Endothelial cell of umbilical vein (primary cell): ENCODE results near the gene NBEAL2. TPM values are rescaled to one million over a fixed set of nuclear protein-coding genes. Genes with fewer than 3 reads are reported as not detected.
A peak's percentile ranks its signal among the peaks of the same experiment; 100 is the strongest.

ENCODE experiments used
- BruUV-seq: library from RNA; stranded (reverse); fragments of 400-500 nt; replicated peaks from 2 replicates; lab custom pipeline; 2021; lab: Mats Ljungman, UMichigan
- CTCF ChIA-PET: fragments of 300-600, 350-600 bp; sonication (Branson Sonifier 250); formaldehyde crosslinking; loops from one replicate; lab custom pipeline; 2021; ENCODE audit warnings: antibody characterized with exemption, inconsistent platforms; lab: Charles Lee
- POLR2A ChIA-PET: fragments of 300-600, 350-600 bp; sonication (Branson Sonifier 250); formaldehyde crosslinking; loops from one replicate; lab custom pipeline; 2021; ENCODE audit warnings: antibody characterized with exemption, inconsistent platforms; lab: Charles Lee
- DNase-seq: peaks from one replicate; pipeline ENCODE4 v3.0.0-alpha.2; 2011; ENCODE audit warnings: low read depth, low spot score
- FAIRE-seq: peaks from 2 replicates; lab custom pipeline; 2011; peaks lifted over from hg19 to GRCh38; lab: Jason Lieb, UNC
- H2AFZ ChIP-seq: 2 replicates; pipeline ENCODE4 v1.6.0; 2012; ENCODE audit warnings: low read depth, low read length, control low read depth, inconsistent platforms
- H3K27ac ChIP-seq: 2 replicates; pipeline ENCODE4 v1.5.1; 2011; ENCODE audit warnings: low read depth, mild to moderate bottlenecking, control low read depth, low read length, moderate library complexity; ENCODE audit not compliant: insufficient read depth
- H3K27me3 ChIP-seq, 2 experiments: 2 replicates each; pipeline versions ENCODE4 v1.6.0 to v1.6.1; 2011; ENCODE audit warnings: low read length in 2 of 2, mixed read lengths in 1 of 2; ENCODE audit not compliant: control insufficient read depth in 2 of 2, insufficient read depth in 2 of 2
- H3K36me3 ChIP-seq, 2 experiments: 2 replicates in 1 of 2; 3 replicates in 1 of 2; pipeline ENCODE4 v1.5.1; 2011; ENCODE audit warnings: low read length in 2 of 2, mild to moderate bottlenecking in 1 of 2, moderate library complexity in 1 of 2; ENCODE audit not compliant: control insufficient read depth in 2 of 2, insufficient read depth in 2 of 2; ENCODE audit errors: extremely low read depth in 1 of 2
- H3K4me1 ChIP-seq: 3 replicates; pipeline ENCODE4 v1.5.1; 2011; ENCODE audit warnings: mild to moderate bottlenecking, low read length; ENCODE audit not compliant: control insufficient read depth, insufficient read depth; ENCODE audit errors: extremely low read depth
- H3K4me2 ChIP-seq: 2 replicates; pipeline ENCODE4 v1.6.1; 2011; ENCODE audit warnings: low read length, control low read depth, mixed read lengths; ENCODE audit not compliant: insufficient read depth
- H3K4me3 ChIP-seq, 3 experiments: fragments of 200-600 bp in 1 of 3; sonication (generic), shearing (Covaris generic) in 1 of 3; replicated peaks in 1 of 3; 2 replicates each; pipeline ENCODE4 v1.5.1; 2011 to 2016; ENCODE audit warnings: control low read depth in 3 of 3, low read length in 3 of 3, mild to moderate bottlenecking in 2 of 3, inconsistent platforms in 1 of 3, low read depth in 1 of 3, moderate library complexity in 1 of 3; ENCODE audit not compliant: insufficient read depth in 1 of 3
- H3K79me2 ChIP-seq: 2 replicates; pipeline ENCODE4 v1.6.0; 2012; ENCODE audit warnings: low read length, inconsistent platforms; ENCODE audit not compliant: control insufficient read depth, insufficient read depth
- H3K9ac ChIP-seq: replicated peaks from 2 replicates; pipeline ENCODE3; 2011; ENCODE audit warnings: low read length, control low read depth; ENCODE audit not compliant: insufficient read depth; ENCODE audit errors: extremely low read depth
- H3K9me1 ChIP-seq: replicated peaks from 3 replicates; pipeline ENCODE4 v1.6.0; 2011; ENCODE audit warnings: mild to moderate bottlenecking, low read length; ENCODE audit not compliant: control insufficient read depth, insufficient read depth; ENCODE audit errors: extremely low read depth
- H3K9me3 ChIP-seq: replicated peaks from 2 replicates; pipeline ENCODE4 v1.5.1; 2012; ENCODE audit warnings: low read length, inconsistent platforms; ENCODE audit not compliant: control insufficient read depth, insufficient read depth
- H4K20me1 ChIP-seq: replicated peaks from 2 replicates; pipeline ENCODE3; 2011; ENCODE audit warnings: mild to moderate bottlenecking, low read length; ENCODE audit not compliant: control insufficient read depth, insufficient read depth; ENCODE audit errors: extremely low read depth
- CTCF ChIP-seq, 2 donors: IDR thresholded peaks; 1 replicate in 1 of 2; 2 replicates in 1 of 2; pipeline ENCODE4 v1.5.1; 2011; ENCODE audit warnings: low read length in 2 of 2, mild to moderate bottlenecking in 2 of 2, moderate library complexity in 2 of 2, control low read depth in 1 of 2, inconsistent platforms in 1 of 2, low read depth in 1 of 2; ENCODE audit not compliant: insufficient read depth in 1 of 2; ENCODE audit errors: extremely low read depth in 1 of 2
- FOS ChIP-seq: IDR thresholded peaks from 2 replicates; pipeline ENCODE4 v1.6.1; 2011; ENCODE audit warnings: mild to moderate bottlenecking, low read length, moderate library complexity, borderline replicate concordance; ENCODE audit not compliant: insufficient read depth
- GATA2 ChIP-seq: IDR thresholded peaks from 2 replicates; pipeline ENCODE4 v1.7.0; 2011; ENCODE audit warnings: low read depth, mild to moderate bottlenecking, moderate library complexity, mixed read lengths, low read length; ENCODE audit not compliant: insufficient read length, insufficient read depth
- JUN ChIP-seq: IDR thresholded peaks from 2 replicates; pipeline ENCODE4 v1.6.1; 2011; ENCODE audit warnings: borderline replicate concordance, low read depth; ENCODE audit not compliant: insufficient read length, insufficient read depth
- POLR2A ChIP-seq: IDR thresholded peaks from 2 replicates; pipeline ENCODE4 v1.6.1; 2012; ENCODE audit warnings: low read depth, mild to moderate bottlenecking, control low read depth, low read length
- POLR2AphosphoS5 ChIP-seq: IDR thresholded peaks from 2 replicates; pipeline ENCODE4 v1.6.1; 2012; ENCODE audit warnings: low read depth, mild to moderate bottlenecking, control low read depth, low read length, moderate library complexity; ENCODE audit not compliant: insufficient read depth
- dilution Hi-C: fragments of 300-500 bp; cut with MboI; formaldehyde crosslinking; loops from one replicate; pipeline ENCODE4 v1.15.0; 2019; ENCODE audit warnings: low sequenced_read_pairs; ENCODE audit not compliant: extremely low pct_ligation_motif_present
- intact Hi-C: fragments of 100-400 bp; cut with micrococcal nuclease; formaldehyde crosslinking; loops from one replicate; pipeline ENCODE4 v1.10.0; 2022
- polyA plus RNA-seq, 4 experiments: library from polyadenylated mRNA; depleted of rRNA in 3 of 4; stranded (reverse) in 3 of 4; unstranded in 1 of 4; fragments of >200 nt; gene quantifications; 2 replicates each; pipeline versions ENCODE4 v1.2.1 to v1.2.3, GENCODE V29; 2011 to 2012; ENCODE audit warnings: missing spikeins in 1 of 4
- total RNA-seq: library from RNA; stranded (reverse); gene quantifications from 2 replicates; pipeline ENCODE4 v1.2.3, GENCODE V29; 2021

Gene NBEAL2
- total and polyA plus RNA-seq, 2 donors (not counting 3 experiments of a cell fraction or from before 2014, with no cell fraction given): 48.0 to 84.7 TPM

GRCh38 chr3:46930945-46931403, 48.5 kb upstream of the NBEAL2 start:
- Histone ChIP-seq H3K9me3 (no peaks in the 10 kb centered on the region), H3K79me2 (peaks cover 72% of the 10 kb centered on the region), H3K9me1 (no peaks in the 10 kb centered on the region), H2AFZ (no peak overlapping the region), H3K4me2 (peak overlapping the region; percentile 23), H3K36me3 (no peaks in the 10 kb centered on the region), H4K20me1 (no peaks in the 10 kb centered on the region), H3K27me3 (no peaks in the 10 kb centered on the region), H3K4me3 (no peak overlapping the region), H3K9ac (no peak overlapping the region), H3K27ac (peak overlapping the region; percentile 60), H3K4me1 (peaks cover 73% of the 10 kb centered on the region)
- intact Hi-C loops (no loop called here), dilution Hi-C loops (no loop called here)
- no TSS peak for BruUV-seq
- TF ChIP-seq POLR2A (peak; percentile 43), FOS (no peak), JUN (no peak), POLR2AphosphoS5 (no peak), CTCF (IDR thresholded peaks at IDR 0.05; ENCODE audit: extremely low read depth in 1 of 2, insufficient read depth in 1 of 2, low read depth in 1 of 2, low read length in 2 of 2) (no peak), GATA2 (no peak)
- FAIRE-seq (no peak), DNase-seq (peak; percentile 66)
- POLR2A ChIA-PET: interaction anchor here (1.0 to 1.8 kb wide), 2 partner anchors 16 to 48 kb away, joined by 3 to 7 read pairs; partner anchors contain the start of gene NBEAL2
- CTCF ChIA-PET: interaction anchor here (0.9 to 2.2 kb wide), 6 partner anchors 11 to 51 kb away, joined by 3 to 10 read pairs (median 4); partner anchors contain the start of gene CCDC12
